Nephron (organoid): Measurements from ENCODE around the gene USH1G.

Experiments
- H3K27ac Mint-ChIP-seq, 3 experiments: 2 replicates each; pipeline ENCODE4 v1.8.0; 2020; ENCODE audit warnings: mixed read lengths in 3 of 3, mild to moderate bottlenecking in 2 of 3, moderate library complexity in 1 of 3
- H3K27me3 Mint-ChIP-seq: 2 replicates; pipeline ENCODE4 v1.8.0; 2021; ENCODE audit warnings: low read depth, mild to moderate bottlenecking, moderate library complexity, mixed read lengths
- H3K36me3 Mint-ChIP-seq: 2 replicates; pipeline ENCODE4 v1.8.0; 2020; ENCODE audit warnings: low read depth, mixed read lengths
- H3K4me1 Mint-ChIP-seq: 2 replicates; pipeline ENCODE4 v1.8.0; 2020; ENCODE audit warnings: mixed read lengths
- H3K4me3 Mint-ChIP-seq, 3 experiments: 2 replicates each; pipeline ENCODE4 v1.8.0; 2020; ENCODE audit warnings: mild to moderate bottlenecking in 3 of 3, mixed read lengths in 3 of 3, moderate library complexity in 2 of 3
- H3K9me3 Mint-ChIP-seq: 2 replicates; pipeline ENCODE4 v1.8.0; 2020; ENCODE audit warnings: mixed read lengths
- CTCF ChIP-seq, 3 experiments: fragments of 200-600 bp; sonication (generic); IDR thresholded peaks; one replicate each; pipeline ENCODE4 v1.5.0; 2021; ENCODE audit warnings: antibody characterized with exemption in 3 of 3; ENCODE audit not compliant: unreplicated experiment in 3 of 3

Gene USH1G

DNA sequence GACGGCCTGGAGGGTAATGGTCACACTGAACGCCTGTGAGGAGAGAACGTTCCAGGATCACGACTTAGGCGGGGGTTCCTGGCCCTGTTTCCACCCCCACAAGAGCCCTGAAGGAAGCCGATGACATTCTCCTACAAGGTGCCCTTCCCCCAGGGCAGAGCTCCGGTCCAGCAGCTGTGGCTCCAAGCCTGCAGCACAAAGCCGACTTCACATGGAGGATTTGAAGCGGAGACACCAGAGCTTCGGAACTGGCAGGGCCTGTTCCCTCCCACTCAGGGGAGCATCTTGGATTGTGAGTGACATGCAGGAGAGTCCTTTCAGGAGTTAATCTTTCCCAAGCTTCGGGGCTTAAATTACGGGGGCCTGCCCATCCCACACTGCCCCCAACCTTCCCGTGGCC lies 34.6 kb downstream of the USH1G start:
- no peak overlapping the region for H3K27ac Mint-ChIP-seq
- H3K27me3 Mint-ChIP-seq, result peaks cover 63% of the 10 kb centered on the region
- H3K4me1 Mint-ChIP-seq, result no peaks in the 10 kb centered on the region
- H3K4me3 Mint-ChIP-seq, result no peak overlapping the region
- TF ChIP-seq CTCF (IDR thresholded peaks at IDR 0.05; ENCODE audit: unreplicated experiment in 3 of 3), result no peak
- peaks cover 2% of the 10 kb centered on the region for H3K9me3 Mint-ChIP-seq
- no peaks in the 10 kb centered on the region for H3K36me3 Mint-ChIP-seq

- H3K4me1 Mint-ChIP-seq, result no peaks in the 10 kb centered on the region
- TF ChIP-seq CTCF (IDR thresholded peaks at IDR 0.05; ENCODE audit: unreplicated experiment in 3 of 3), result no peak
These were observed 39.8 kb downstream of the USH1G start for GRCh38 chr17:74883241-74883745.

DNA sequence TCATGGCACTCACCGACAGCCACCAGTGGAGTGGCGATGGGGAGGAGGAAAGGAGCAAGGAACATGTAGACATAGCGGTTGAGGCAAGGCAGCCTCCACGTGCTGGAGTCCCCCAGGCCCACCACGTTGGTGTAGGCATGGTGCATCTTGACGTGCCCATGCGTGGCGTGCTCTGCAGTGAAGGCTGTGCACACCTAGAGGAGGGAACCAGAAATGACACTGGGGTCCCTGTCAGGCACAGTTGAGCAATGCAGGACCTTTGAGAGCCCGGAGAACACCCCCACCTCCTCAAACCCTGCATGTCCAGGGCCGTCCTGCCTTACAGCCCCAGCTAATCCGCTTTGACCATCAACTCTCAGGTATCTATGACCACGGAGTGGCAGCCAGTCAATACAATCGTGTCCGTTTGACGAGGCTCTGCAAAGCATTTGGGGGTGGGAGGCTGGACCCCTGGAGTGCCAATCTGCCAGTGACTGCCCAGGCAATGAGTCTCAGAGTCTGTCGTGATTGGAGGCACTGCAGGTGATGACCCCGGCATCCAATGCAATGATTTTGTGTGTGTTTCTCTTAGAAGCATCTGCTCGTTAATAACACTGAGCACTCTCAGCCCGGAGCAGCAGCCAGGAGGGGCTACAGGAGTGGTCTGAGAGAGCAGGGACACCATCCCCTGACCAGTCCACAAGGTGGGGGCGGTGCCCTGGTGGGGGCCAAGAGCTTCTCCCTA lies 40.4 kb downstream of the USH1G start:
- Mint-ChIP-seq H3K4me1 (no peaks in the 10 kb centered on the region), H3K4me3 (no peak overlapping the region), H3K9me3 (peaks cover 2% of the 10 kb centered on the region), H3K36me3 (no peaks in the 10 kb centered on the region), H3K27me3 (peaks cover 29% of the 10 kb centered on the region), H3K27ac (no peak overlapping the region)
- TF ChIP-seq CTCF (IDR thresholded peaks at IDR 0.05; ENCODE audit: unreplicated experiment in 3 of 3), result no peak

More at GRCh38 chr17:74883241-74883745, 39.8 kb downstream of the USH1G start:
- H3K36me3 Mint-ChIP-seq, result no peaks in the 10 kb centered on the region
- peaks cover 26% of the 10 kb centered on the region for H3K27me3 Mint-ChIP-seq
- peaks cover 2% of the 10 kb centered on the region for H3K9me3 Mint-ChIP-seq
- no peak overlapping the region for H3K4me3 Mint-ChIP-seq
- no peak overlapping the region for H3K27ac Mint-ChIP-seq

DNA sequence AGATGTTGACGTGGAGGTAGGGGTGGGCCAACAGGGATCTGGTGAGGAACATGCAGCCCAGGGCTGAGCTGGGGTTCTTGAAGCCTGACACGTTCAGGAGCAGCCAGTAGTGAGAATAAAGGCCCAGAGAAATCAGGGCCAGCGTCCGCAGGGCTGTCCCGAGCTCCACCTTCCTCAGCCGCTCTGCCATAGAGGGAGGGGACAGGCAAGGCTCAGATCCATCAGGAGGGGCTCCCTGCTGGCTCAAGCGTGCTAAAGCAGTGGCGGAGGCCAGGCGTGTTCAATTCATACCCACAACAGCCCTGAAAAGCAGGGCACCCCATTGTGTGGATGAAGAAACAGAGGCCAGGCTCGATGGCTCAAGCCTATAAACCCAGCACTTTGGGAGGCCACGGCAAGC lies 42.0 kb downstream of the USH1G start:
- no peak overlapping the region for H3K4me3 Mint-ChIP-seq
- H3K9me3 Mint-ChIP-seq, result no peaks in the 10 kb centered on the region

DNA sequence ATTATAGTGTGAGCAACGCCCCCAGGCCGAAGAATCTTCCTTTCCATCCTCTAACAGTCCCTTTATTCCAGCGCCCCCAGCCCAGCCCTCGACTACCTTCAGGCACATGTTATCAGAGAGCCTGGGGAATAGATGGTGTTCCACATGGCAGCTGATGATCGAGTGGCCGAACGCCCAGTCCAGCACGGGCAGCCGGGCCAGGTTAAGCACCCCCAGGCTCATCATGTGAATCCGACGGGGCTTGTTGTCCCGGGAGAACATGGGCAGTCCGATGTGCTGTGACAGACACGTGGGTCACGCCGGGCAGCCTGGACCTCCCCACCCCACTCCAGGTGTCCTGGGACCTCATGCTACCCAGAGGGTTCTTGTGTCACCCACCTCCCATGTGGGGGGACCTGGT lies 43.7 kb downstream of the USH1G start:
- Mint-ChIP-seq H3K36me3 (no peaks in the 10 kb centered on the region), H3K27ac (no peak overlapping the region), H3K4me3 (no peak overlapping the region), H3K27me3 (peaks cover 26% of the 10 kb centered on the region), H3K4me1 (no peaks in the 10 kb centered on the region), H3K9me3 (no peaks in the 10 kb centered on the region)
- TF ChIP-seq CTCF (IDR thresholded peaks at IDR 0.05; ENCODE audit: unreplicated experiment in 3 of 3), result no peak

More for the DNA sequence above, 42.0 kb downstream of the USH1G start:
- no peaks in the 10 kb centered on the region for H3K4me1 Mint-ChIP-seq
- no peaks in the 10 kb centered on the region for H3K36me3 Mint-ChIP-seq
- H3K27ac Mint-ChIP-seq, result no peak overlapping the region
- H3K27me3 Mint-ChIP-seq, result peaks cover 28% of the 10 kb centered on the region
- TF ChIP-seq CTCF (IDR thresholded peaks at IDR 0.05; ENCODE audit: unreplicated experiment in 3 of 3), result no peak

- Mint-ChIP-seq H3K9me3 (no peaks in the 10 kb centered on the region), H3K4me1 (peaks cover 5% of the 10 kb centered on the region), H3K4me3 (no peak overlapping the region), H3K27ac (no peak overlapping the region), H3K36me3 (no peaks in the 10 kb centered on the region), H3K27me3 (peaks cover 25% of the 10 kb centered on the region)
- no peak for TF ChIP-seq CTCF (IDR thresholded peaks at IDR 0.05; ENCODE audit: unreplicated experiment in 3 of 3)
These were observed 44.4 kb downstream of the USH1G start for GRCh38 chr17:74878658-74879057.
